IPS-15b (cell line): Measurements from ENCODE around the gene ALOX5.
"Not testable (repeated sequence)": the region's sequence is repeated elsewhere in the genome, so short reads cannot be mapped to it uniquely, and the experiment has no call there.

ENCODE experiments used
- H3K27me3 ChIP-seq: one replicate; pipeline ENCODE4 v1.6.1; 2013; ENCODE audit warnings: low read length; ENCODE audit not compliant: control insufficient read depth, insufficient read depth
- H3K36me3 ChIP-seq: one replicate; pipeline ENCODE4 v1.6.1; 2013; ENCODE audit warnings: low read length; ENCODE audit not compliant: control insufficient read depth, insufficient read depth
- H3K4me1 ChIP-seq: one replicate; pipeline ENCODE4 v1.6.1; 2013; ENCODE audit warnings: mild to moderate bottlenecking, low read length; ENCODE audit not compliant: control insufficient read depth, insufficient read depth
- H3K4me3 ChIP-seq: one replicate; pipeline ENCODE4 v1.5.1; 2013; ENCODE audit warnings: low read depth, low read length
- H3K9ac ChIP-seq: one replicate; pipeline ENCODE4 v1.6.1; 2013; ENCODE audit warnings: low read depth, mild to moderate bottlenecking, low read length
- H3K9me3 ChIP-seq: one replicate; pipeline ENCODE4 v1.6.1; 2013; ENCODE audit warnings: mild to moderate bottlenecking, low read length; ENCODE audit not compliant: control insufficient read depth, insufficient read depth

Gene ALOX5

GRCh38 chr10:45376371-45376801 is 2.4 kb downstream of the ALOX5 start:
- Histone ChIP-seq H3K27me3 (peaks cover 37% of the 10 kb centered on the region), H3K9me3 (no peaks in the 10 kb centered on the region), H3K4me3 (no peak overlapping the region), H3K36me3 (no peaks in the 10 kb centered on the region), H3K4me1 (peaks cover 16% of the 10 kb centered on the region), H3K9ac (no peak overlapping the region)

- Histone ChIP-seq H3K9ac (no peak overlapping the region), H3K4me1 (peaks cover 16% of the 10 kb centered on the region), H3K36me3 (no peaks in the 10 kb centered on the region), H3K4me3 (no peak overlapping the region), H3K27me3 (peaks cover 27% of the 10 kb centered on the region), H3K9me3 (no peaks in the 10 kb centered on the region)
These were observed 3.3 kb downstream of the ALOX5 start for GRCh38 chr10:45377321-45377720.

- H3K9ac ChIP-seq, result no peak overlapping the region
- H3K4me3 ChIP-seq, result no peak overlapping the region
- no peaks in the 10 kb centered on the region for H3K36me3 ChIP-seq
- peaks cover 16% of the 10 kb centered on the region for H3K4me1 ChIP-seq
- H3K9me3 ChIP-seq, result no peaks in the 10 kb centered on the region
- H3K27me3 ChIP-seq, result peaks cover 22% of the 10 kb centered on the region
These were observed 3.8 kb downstream of the ALOX5 start for GRCh38 chr10:45377858-45378257.

GRCh38 chr10:45378914-45379726 is 5.1 kb downstream of the ALOX5 start:
- H3K9ac ChIP-seq, result no peak overlapping the region
- H3K4me1 ChIP-seq, result peaks cover 16% of the 10 kb centered on the region
- H3K36me3 ChIP-seq, result no peaks in the 10 kb centered on the region
- peaks cover 16% of the 10 kb centered on the region for H3K27me3 ChIP-seq
- H3K4me3 ChIP-seq, result no peak overlapping the region
- no peaks in the 10 kb centered on the region for H3K9me3 ChIP-seq

GRCh38 chr10:45379891-45380540 is 6.0 kb downstream of the ALOX5 start:
- Histone ChIP-seq H3K9me3 (no peaks in the 10 kb centered on the region), H3K4me1 (peaks cover 13% of the 10 kb centered on the region), H3K36me3 (no peaks in the 10 kb centered on the region), H3K9ac (no peak overlapping the region), H3K27me3 (peaks cover 10% of the 10 kb centered on the region), H3K4me3 (no peak overlapping the region)

GRCh38 chr10:45380903-45381620 is 7.0 kb downstream of the ALOX5 start:
- Histone ChIP-seq H3K4me3 (no peak overlapping the region), H3K36me3 (no peaks in the 10 kb centered on the region), H3K9me3 (no peaks in the 10 kb centered on the region), H3K27me3 (no peaks in the 10 kb centered on the region), H3K4me1 (peaks cover 10% of the 10 kb centered on the region), H3K9ac (no peak overlapping the region)

GRCh38 chr10:45382591-45382990 is 8.6 kb downstream of the ALOX5 start:
- H3K36me3 ChIP-seq, result no peaks in the 10 kb centered on the region
- H3K4me1 ChIP-seq, result no peaks in the 10 kb centered on the region
- H3K9ac ChIP-seq, result no peak overlapping the region
- no peaks in the 10 kb centered on the region for H3K27me3 ChIP-seq
- H3K9me3 ChIP-seq, result peaks cover 3% of the 10 kb centered on the region
- no peak overlapping the region for H3K4me3 ChIP-seq

GRCh38 chr10:45383682-45384330 is 9.8 kb downstream of the ALOX5 start:
- no peaks in the 10 kb centered on the region for H3K27me3 ChIP-seq
- no peaks in the 10 kb centered on the region for H3K4me1 ChIP-seq
- H3K9me3 ChIP-seq, result peaks cover 3% of the 10 kb centered on the region
- H3K4me3 ChIP-seq, result no peak overlapping the region
- peaks cover 2% of the 10 kb centered on the region for H3K36me3 ChIP-seq
- no peak overlapping the region for H3K9ac ChIP-seq

- Histone ChIP-seq H3K27me3 (no peaks in the 10 kb centered on the region), H3K36me3 (peaks cover 2% of the 10 kb centered on the region), H3K9me3 (peaks cover 3% of the 10 kb centered on the region), H3K4me3 (no peak overlapping the region), H3K9ac (no peak overlapping the region), H3K4me1 (no peaks in the 10 kb centered on the region)
These were observed 12.6 kb downstream of the ALOX5 start for GRCh38 chr10:45386657-45387056.

- Histone ChIP-seq H3K27me3 (no peaks in the 10 kb centered on the region), H3K4me3 (no peak overlapping the region)
These were observed 13.3 kb downstream of the ALOX5 start for GRCh38 chr10:45387096-45387893.

GRCh38 chr10:45389671-45390070 is 15.7 kb downstream of the ALOX5 start:
- not testable (repeated sequence) for H3K9me3 ChIP-seq, H3K4me3 ChIP-seq, H3K9ac ChIP-seq, H3K4me1 ChIP-seq, H3K27me3 ChIP-seq, H3K36me3 ChIP-seq

More at GRCh38 chr10:45387096-45387893, 13.3 kb downstream of the ALOX5 start:
- H3K9ac ChIP-seq, result no peak overlapping the region
- H3K4me1 ChIP-seq, result no peaks in the 10 kb centered on the region
- peaks cover 2% of the 10 kb centered on the region for H3K36me3 ChIP-seq
- peaks cover 3% of the 10 kb centered on the region for H3K9me3 ChIP-seq
